Measurements from ENCODE around the gene C17orf67.

DNA sequence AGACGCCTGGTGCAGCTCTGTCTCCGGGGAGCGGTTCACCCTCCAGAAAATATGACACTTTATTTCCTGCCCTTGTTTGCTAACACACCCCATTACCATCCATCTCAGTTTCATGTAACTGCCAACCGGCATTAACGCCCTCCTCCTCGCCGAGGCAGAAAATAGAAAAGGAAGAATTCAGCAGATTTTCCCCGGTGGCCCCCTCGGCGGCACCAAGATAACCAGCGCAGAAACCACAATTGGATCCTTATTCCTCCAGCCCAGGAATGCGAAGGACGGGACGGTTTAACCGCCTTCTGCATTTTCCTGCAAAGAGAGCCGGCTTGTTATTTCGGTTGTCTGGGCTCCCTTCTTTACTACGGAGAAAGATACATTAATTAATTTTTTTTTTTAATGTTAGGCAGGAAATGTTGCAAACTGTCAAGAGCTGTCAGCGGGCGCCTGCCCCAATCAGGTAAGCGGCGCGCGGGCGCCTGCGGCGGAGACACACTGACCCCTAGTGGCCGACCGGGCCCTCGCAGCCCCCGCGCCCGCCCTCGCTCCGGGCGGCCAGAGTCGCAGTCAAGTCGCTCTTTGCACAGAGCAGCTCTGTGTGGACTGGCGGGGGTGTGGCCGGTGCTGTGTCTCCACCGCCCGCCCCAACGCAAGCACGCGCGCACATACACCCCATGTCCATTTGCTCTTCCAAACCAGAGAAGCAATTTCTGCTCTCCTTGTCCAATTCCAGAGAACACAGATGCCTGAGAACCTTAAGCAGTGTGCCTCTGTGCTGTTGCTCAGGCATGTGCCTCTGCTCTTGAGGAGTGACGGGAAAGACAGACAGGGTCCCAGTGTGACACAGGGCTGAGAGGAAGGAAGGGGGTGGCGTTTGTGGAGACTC lies 53.6 kb downstream of the C17orf67 start:
- TF ChIP-seq, protein P1, sequence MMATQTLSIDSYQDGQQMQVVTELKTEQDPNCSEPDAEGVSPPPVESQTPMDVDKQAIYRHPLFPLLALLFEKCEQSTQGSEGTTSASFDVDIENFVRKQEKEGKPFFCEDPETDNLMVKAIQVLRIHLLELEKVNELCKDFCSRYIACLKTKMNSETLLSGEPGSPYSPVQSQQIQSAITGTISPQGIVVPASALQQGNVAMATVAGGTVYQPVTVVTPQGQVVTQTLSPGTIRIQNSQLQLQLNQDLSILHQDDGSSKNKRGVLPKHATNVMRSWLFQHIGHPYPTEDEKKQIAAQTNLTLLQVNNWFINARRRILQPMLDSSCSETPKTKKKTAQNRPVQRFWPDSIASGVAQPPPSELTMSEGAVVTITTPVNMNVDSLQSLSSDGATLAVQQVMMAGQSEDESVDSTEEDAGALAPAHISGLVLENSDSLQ (IDR thresholded peaks at IDR 0.05) = peak; percentile 77
- TF ChIP-seq FOXA1 (IDR thresholded peaks at IDR 0.05) = no peak

All from HEK293T (cell line).